H9 (cell line): ENCODE data around the gene ST6GAL1. TPM values are rescaled to one million over a fixed set of nuclear protein-coding genes. Genes with fewer than 3 reads are reported as not detected.

Experiments used
- DNase-seq: peaks from one replicate; pipeline ENCODE4 v3.0.0-alpha.2; 2017
- H2AFZ ChIP-seq: one replicate; pipeline ENCODE4 v1.6.1; 2013; ENCODE audit warnings: mild to moderate bottlenecking, low read length, control low read depth, moderate library complexity
- H2AK5ac ChIP-seq: 2 replicates; pipeline ENCODE4 v1.6.1; 2013; ENCODE audit warnings: low read length, control low read depth, mixed read lengths; ENCODE audit not compliant: insufficient read length
- H2BK120ac ChIP-seq: one replicate; pipeline ENCODE4 v1.6.1; 2013; ENCODE audit warnings: low read depth, mild to moderate bottlenecking, low read length, control low read depth, inconsistent platforms; ENCODE audit not compliant: poor library complexity, severe bottlenecking
- H2BK12ac ChIP-seq: 2 replicates; pipeline ENCODE4 v1.6.1; 2013; ENCODE audit warnings: low read length, control low read depth, mixed read lengths, low read depth; ENCODE audit not compliant: insufficient read length
- H2BK15ac ChIP-seq: 2 replicates; pipeline ENCODE4 v1.6.1; 2013; ENCODE audit warnings: low read depth, low read length, control low read depth
- H2BK20ac ChIP-seq: one replicate; pipeline ENCODE4 v1.6.1; 2013; ENCODE audit warnings: low read depth, mild to moderate bottlenecking, low read length, control low read depth, inconsistent platforms; ENCODE audit not compliant: poor library complexity, severe bottlenecking
- H2BK5ac ChIP-seq: 2 replicates; pipeline ENCODE4 v1.6.1; 2013; ENCODE audit warnings: low read length, control low read depth, mixed read lengths; ENCODE audit not compliant: insufficient read length
- H3K14ac ChIP-seq: 2 replicates; pipeline ENCODE4 v1.6.1; 2013; ENCODE audit warnings: low read length, control low read depth; ENCODE audit not compliant: insufficient read depth
- H3K18ac ChIP-seq: 2 replicates; pipeline ENCODE4 v1.6.1; 2013; ENCODE audit warnings: low read depth, mild to moderate bottlenecking, mixed read lengths, low read length, control low read depth; ENCODE audit not compliant: insufficient read length
- H3K23ac ChIP-seq: 2 replicates; pipeline ENCODE4 v1.6.1; 2013; ENCODE audit warnings: low read length, control low read depth, mixed read lengths, low read depth; ENCODE audit not compliant: insufficient read length
- H3K23me2 ChIP-seq: 2 replicates; pipeline ENCODE4 v1.6.1; 2013; ENCODE audit warnings: low read depth, mild to moderate bottlenecking, mixed read lengths, low read length, control low read depth; ENCODE audit not compliant: insufficient read length, poor library complexity, severe bottlenecking
- H3K27ac ChIP-seq: 2 replicates; pipeline ENCODE4 v1.5.1; 2013; ENCODE audit warnings: low read length, control low read depth, mixed read lengths, low read depth; ENCODE audit not compliant: insufficient read length
- H3K27me3 ChIP-seq: 2 replicates; pipeline ENCODE4 v1.6.1; 2013; ENCODE audit warnings: low read length, control low read depth, inconsistent platforms; ENCODE audit not compliant: insufficient read depth
- H3K4ac ChIP-seq: 2 replicates; pipeline ENCODE4 v1.6.1; 2013; ENCODE audit warnings: low read depth, mild to moderate bottlenecking, control low read depth, inconsistent platforms, low read length, moderate library complexity
- H3K4me1 ChIP-seq: 2 replicates; pipeline ENCODE4 v1.6.1; 2013; ENCODE audit warnings: low read length, control low read depth, inconsistent platforms; ENCODE audit not compliant: insufficient read depth
- H3K4me2 ChIP-seq: 2 replicates; pipeline ENCODE4 v1.6.1; 2013; ENCODE audit warnings: low read length, control low read depth, mixed read lengths; ENCODE audit not compliant: insufficient read length, insufficient read depth
- H3K56ac ChIP-seq: 2 replicates; pipeline ENCODE4 v1.6.1; 2013; ENCODE audit warnings: low read depth, mild to moderate bottlenecking, mixed read lengths, low read length, control low read depth; ENCODE audit not compliant: insufficient read length
- H3K79me1 ChIP-seq: 2 replicates; pipeline ENCODE4 v1.6.1; 2013; ENCODE audit warnings: low read depth, mild to moderate bottlenecking, moderate library complexity, low read length, control low read depth, inconsistent platforms; ENCODE audit not compliant: insufficient read depth, poor library complexity, severe bottlenecking
- H3K79me2 ChIP-seq: 2 replicates; pipeline ENCODE4 v1.6.1; 2013; ENCODE audit warnings: low read length, control low read depth, inconsistent platforms; ENCODE audit not compliant: insufficient read depth
- H3K9ac ChIP-seq: 2 replicates; pipeline ENCODE4 v1.6.1; 2013; ENCODE audit warnings: low read length, control low read depth, mixed read lengths; ENCODE audit not compliant: insufficient read length; ENCODE audit errors: extremely low read depth
- H3K9me3 ChIP-seq: one replicate; pipeline ENCODE4 v1.6.1; 2013; ENCODE audit warnings: low read depth, low read length, inconsistent platforms; ENCODE audit not compliant: control insufficient read depth
- H3T11ph ChIP-seq: one replicate; pipeline ENCODE4 v1.6.1; 2013; ENCODE audit warnings: mild to moderate bottlenecking, low read length, control low read depth, inconsistent platforms
- H4K20me1 ChIP-seq: one replicate; pipeline ENCODE4 v1.6.1; 2013; ENCODE audit not compliant: control insufficient read depth, insufficient read length, insufficient read depth
- H4K5ac ChIP-seq: 2 replicates; pipeline ENCODE4 v1.6.1; 2013; ENCODE audit warnings: low read depth, mild to moderate bottlenecking, mixed read lengths, low read length, control low read depth; ENCODE audit not compliant: insufficient read length
- H4K8ac ChIP-seq: replicated peaks from 2 replicates; pipeline ENCODE4 v1.6.1; 2013; ENCODE audit warnings: low read length, control low read depth, mixed read lengths, low read depth; ENCODE audit not compliant: insufficient read length
- H4K91ac ChIP-seq: 2 replicates; pipeline ENCODE4 v1.6.1; 2013; ENCODE audit warnings: low read depth, mild to moderate bottlenecking, moderate library complexity, mixed read lengths, low read length, control low read depth; ENCODE audit not compliant: insufficient read length
- H3K27ac Mint-ChIP-seq, 3 experiments: 2 replicates in 2 of 3; 3 replicates in 1 of 3; pipeline ENCODE4 v1.8.0; 2020 to 2021; ENCODE audit warnings: mixed read lengths in 3 of 3, mild to moderate bottlenecking in 1 of 3, moderate library complexity in 1 of 3
- H3K27me3 Mint-ChIP-seq: 2 replicates; pipeline ENCODE4 v1.8.0; 2021; ENCODE audit warnings: low read depth, mild to moderate bottlenecking, moderate library complexity, mixed read lengths
- H3K36me3 Mint-ChIP-seq, 3 experiments: 2 replicates in 2 of 3; 3 replicates in 1 of 3; pipeline ENCODE4 v1.8.0; 2020 to 2021; ENCODE audit warnings: low read depth in 3 of 3, mixed read lengths in 3 of 3; ENCODE audit not compliant: insufficient read depth in 1 of 3
- H3K4me1 Mint-ChIP-seq, 2 experiments: 2 replicates each; pipeline ENCODE4 v1.8.0; 2020; ENCODE audit warnings: mixed read lengths in 2 of 2
- H3K4me3 Mint-ChIP-seq, 2 experiments: 2 replicates in 1 of 2; 3 replicates in 1 of 2; pipeline ENCODE4 v1.8.0; 2020 to 2021; ENCODE audit warnings: mild to moderate bottlenecking in 2 of 2, mixed read lengths in 2 of 2, moderate library complexity in 1 of 2
- H3K9me3 Mint-ChIP-seq, 2 experiments: 2 replicates in 1 of 2; 3 replicates in 1 of 2; pipeline ENCODE4 v1.8.0; 2020; ENCODE audit warnings: mild to moderate bottlenecking in 2 of 2, mixed read lengths in 2 of 2, moderate library complexity in 1 of 2
- WGBS: extraction: QIAGEN DNeasy Blood & Tissue Kit; methylation state at CpG from one replicate; pipeline ENCODE4 v1.1.7; 2013; ENCODE audit warnings: missing lambda C conversion rate, low lambda C conversion rate, mixed read lengths; ENCODE audit not compliant: insufficient read length; ENCODE audit errors: extremely low coverage; 5-methylcytosine and 5-hydroxymethylcytosine counted together
- total RNA-seq: library from RNA; stranded (reverse); gene quantifications from 2 replicates; pipeline ENCODE4 v1.2.1, GENCODE V29; 2021
- TF ChIP-seq, protein P1 (sequence below): fragments of 200-600 bp; sonication (generic); conservative IDR thresholded peaks from 3 replicates; pipeline ENCODE4 v1.8.0; 2021; ENCODE audit warnings: antibody characterized with exemption, mild to moderate bottlenecking

The ST6GAL1 gene
- total RNA-seq, 1 experiment from 2014 or later: 139 TPM

DNA sequence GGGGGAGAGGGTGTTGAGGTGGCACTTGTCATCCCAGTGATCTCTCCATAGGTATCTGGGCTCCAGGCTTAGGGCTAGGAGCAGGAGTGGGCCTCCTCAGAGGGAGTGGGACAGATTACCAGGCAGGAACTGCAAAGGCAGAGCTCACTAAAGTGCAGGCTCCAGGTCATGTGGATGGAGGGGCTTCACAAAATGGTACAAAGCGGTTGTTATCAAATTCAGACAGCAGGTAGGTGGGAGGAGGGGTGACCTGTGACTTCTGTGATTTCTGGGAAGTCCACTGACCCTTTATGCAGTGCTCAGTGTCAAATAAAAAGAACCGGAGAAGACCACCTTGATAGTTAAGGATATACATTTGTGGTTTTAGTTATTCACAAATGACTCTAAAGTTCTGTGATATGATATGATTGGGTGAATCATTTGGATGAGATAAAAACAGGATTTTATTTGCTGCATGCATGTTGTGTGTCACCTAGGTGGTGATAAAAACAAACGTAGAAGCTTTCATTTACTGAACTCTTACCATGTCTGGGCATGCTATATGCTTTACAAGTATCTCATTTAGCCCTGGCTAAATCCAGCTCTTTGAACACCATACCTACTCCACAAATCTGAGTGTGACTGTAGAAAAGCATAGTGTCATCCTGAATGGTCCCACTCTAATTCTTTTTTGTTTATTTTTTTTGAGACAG is 20.2 kb downstream of the ST6GAL1 start:
- no CpG with 5 or more reads among the region's 3 CpGs for WGBS
- peaks cover 4% of the 10 kb centered on the region for H4K20me1 ChIP-seq
- no peaks in the 10 kb centered on the region for H3K4me1 ChIP-seq
- H2BK120ac ChIP-seq: no peak overlapping the region
- H2AFZ ChIP-seq: no peak overlapping the region
- H3K4ac ChIP-seq: no peak overlapping the region
- Mint-ChIP-seq H3K36me3 (peaks cover 71 to 76% (median 74%) of the 10 kb centered on the region in 3 experiments), H3K27me3 (no peaks in the 10 kb centered on the region), H3K4me1 (peaks cover 41 to 52% of the 10 kb centered on the region in 2 experiments), H3K27ac (peak overlapping the region in 2 of 3 experiments; percentile 26 to 79; a peak in 4 of 7 replicates), H3K4me3 (no peak overlapping the region), H3K9me3 (peaks cover 0 to 5% of the 10 kb centered on the region in 2 experiments; a peak in 3 of 5 replicates)
- no peak overlapping the region for H3K27ac ChIP-seq
- no peak overlapping the region for H3K14ac ChIP-seq
- no peak overlapping the region for H2AK5ac ChIP-seq
- H3K9me3 ChIP-seq: no peaks in the 10 kb centered on the region
- no peak overlapping the region for H3K9ac ChIP-seq
- no peaks in the 10 kb centered on the region for H3K27me3 ChIP-seq
- no peak overlapping the region for H2BK12ac ChIP-seq
- H3K18ac ChIP-seq: no peak overlapping the region
- H3K23ac ChIP-seq: no peak overlapping the region
- H2BK20ac ChIP-seq: no peak overlapping the region
- H4K5ac ChIP-seq: no peak overlapping the region
- no peak overlapping the region for H4K8ac ChIP-seq
- no peak for DNase-seq
- H3K79me2 ChIP-seq: peaks cover 3% of the 10 kb centered on the region; the same call in 1 of the 2 replicates
- H2BK5ac ChIP-seq: no peak overlapping the region
- no peak overlapping the region for H3K56ac ChIP-seq
- H2BK15ac ChIP-seq: no peak overlapping the region
- no peak overlapping the region for H3K4me2 ChIP-seq
- no peak overlapping the region for H4K91ac ChIP-seq
- TF ChIP-seq, protein P1, sequence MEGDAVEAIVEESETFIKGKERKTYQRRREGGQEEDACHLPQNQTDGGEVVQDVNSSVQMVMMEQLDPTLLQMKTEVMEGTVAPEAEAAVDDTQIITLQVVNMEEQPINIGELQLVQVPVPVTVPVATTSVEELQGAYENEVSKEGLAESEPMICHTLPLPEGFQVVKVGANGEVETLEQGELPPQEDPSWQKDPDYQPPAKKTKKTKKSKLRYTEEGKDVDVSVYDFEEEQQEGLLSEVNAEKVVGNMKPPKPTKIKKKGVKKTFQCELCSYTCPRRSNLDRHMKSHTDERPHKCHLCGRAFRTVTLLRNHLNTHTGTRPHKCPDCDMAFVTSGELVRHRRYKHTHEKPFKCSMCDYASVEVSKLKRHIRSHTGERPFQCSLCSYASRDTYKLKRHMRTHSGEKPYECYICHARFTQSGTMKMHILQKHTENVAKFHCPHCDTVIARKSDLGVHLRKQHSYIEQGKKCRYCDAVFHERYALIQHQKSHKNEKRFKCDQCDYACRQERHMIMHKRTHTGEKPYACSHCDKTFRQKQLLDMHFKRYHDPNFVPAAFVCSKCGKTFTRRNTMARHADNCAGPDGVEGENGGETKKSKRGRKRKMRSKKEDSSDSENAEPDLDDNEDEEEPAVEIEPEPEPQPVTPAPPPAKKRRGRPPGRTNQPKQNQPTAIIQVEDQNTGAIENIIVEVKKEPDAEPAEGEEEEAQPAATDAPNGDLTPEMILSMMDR: no peak
- no peaks in the 10 kb centered on the region for H3K79me1 ChIP-seq
- H3K23me2 ChIP-seq: no peaks in the 10 kb centered on the region
- H3T11ph ChIP-seq: no peak overlapping the region
